Keratinocyte (primary cell): Measurements from ENCODE around the gene ANKRD23. TPM values are rescaled to one million over a fixed set of nuclear protein-coding genes. Genes with fewer than 3 reads are reported as not detected.

Source experiments
- DNase-seq: peaks from one replicate; pipeline ENCODE4 v3.0.0-alpha.2; 2011; ENCODE audit warnings: low read depth, missing footprints, low spot score
- FAIRE-seq: peaks from 2 replicates; lab custom pipeline; 2011; peaks lifted over from hg19 to GRCh38; lab: Jason Lieb, UNC
- H2AFZ ChIP-seq: 2 replicates; pipeline ENCODE4 v1.6.0; 2012; ENCODE audit warnings: low read length, control low read depth, inconsistent platforms; ENCODE audit not compliant: control insufficient read depth
- H3K27ac ChIP-seq: 2 replicates; pipeline ENCODE4 v1.5.1; 2011; ENCODE audit warnings: low read length; ENCODE audit not compliant: control insufficient read depth, insufficient read depth
- H3K27me3 ChIP-seq: 3 replicates; pipeline ENCODE4 v1.6.0; 2011; ENCODE audit warnings: low read length; ENCODE audit not compliant: control insufficient read depth, insufficient read depth; ENCODE audit errors: extremely low read depth
- H3K36me3 ChIP-seq, 2 experiments: 2 replicates in 1 of 2; 3 replicates in 1 of 2; pipeline ENCODE4 v1.5.1; 2011; ENCODE audit warnings: low read length in 2 of 2, mild to moderate bottlenecking in 1 of 2; ENCODE audit not compliant: control insufficient read depth in 2 of 2, insufficient read depth in 2 of 2; ENCODE audit errors: extremely low read depth in 1 of 2
- H3K4me1 ChIP-seq: 3 replicates; pipeline ENCODE4 v1.5.1; 2011; ENCODE audit warnings: low read length; ENCODE audit not compliant: control insufficient read depth, insufficient read depth; ENCODE audit errors: extremely low read depth
- H3K4me2 ChIP-seq: 3 replicates; pipeline ENCODE4 v1.6.0; 2011; ENCODE audit warnings: low read depth, low read length; ENCODE audit not compliant: control insufficient read depth, insufficient read depth; ENCODE audit errors: extremely low read depth
- H3K4me3 ChIP-seq, 3 experiments: fragments of 200-600 bp in 1 of 3; sonication (generic) in 1 of 3; 2 replicates in 2 of 3; 3 replicates in 1 of 3; pipeline ENCODE4 v1.5.1; 2011 to 2016; ENCODE audit warnings: low read length in 3 of 3, mild to moderate bottlenecking in 3 of 3, control low read depth in 2 of 3, inconsistent platforms in 1 of 3, low read depth in 1 of 3, mixed read lengths in 1 of 3, mixed run types in 1 of 3, moderate library complexity in 1 of 3; ENCODE audit not compliant: control insufficient read depth in 2 of 3, insufficient read depth in 2 of 3; ENCODE audit errors: extremely low read depth in 1 of 3
- H3K79me2 ChIP-seq: 2 replicates; pipeline ENCODE4 v1.6.0; 2012; ENCODE audit warnings: low read length; ENCODE audit not compliant: control insufficient read depth, insufficient read depth
- H3K9ac ChIP-seq: 3 replicates; pipeline ENCODE4 v1.6.0; 2011; ENCODE audit warnings: low read length; ENCODE audit not compliant: control insufficient read depth, insufficient read depth; ENCODE audit errors: extremely low read depth
- H3K9me1 ChIP-seq: 3 replicates; pipeline ENCODE4 v1.6.0; 2011; ENCODE audit warnings: low read length; ENCODE audit not compliant: control insufficient read depth, insufficient read depth; ENCODE audit errors: extremely low read depth
- H3K9me3 ChIP-seq: 2 replicates; pipeline ENCODE4 v1.5.1; 2012; ENCODE audit warnings: low read depth, low read length; ENCODE audit not compliant: control insufficient read depth
- H4K20me1 ChIP-seq: 3 replicates; pipeline ENCODE4 v1.6.0; 2011; ENCODE audit warnings: low read length; ENCODE audit not compliant: control insufficient read depth, insufficient read depth; ENCODE audit errors: extremely low read depth
- EZH2 ChIP-seq: IDR thresholded peaks from one replicate; pipeline ENCODE4 v1.6.1; 2012; ENCODE audit warnings: inconsistent platforms, mild to moderate bottlenecking, low read length, moderate library complexity
- dilution Hi-C: fragments of 300-500 bp; cut with MboI; formaldehyde crosslinking; loops from one replicate; pipeline ENCODE4 v1.7.0; 2020; ENCODE audit warnings: low sequenced_read_pairs; ENCODE audit not compliant: extremely low pct_ligation_motif_present
- polyA plus RNA-seq, 5 experiments: library from polyadenylated mRNA; depleted of rRNA in 3 of 5; stranded (reverse) in 3 of 5; stranded (forward) in 1 of 5; unstranded in 1 of 5; fragments of >200 nt; gene quantifications; 1 replicate in 1 of 5; 2 replicates in 3 of 5; 3 replicates in 1 of 5; pipeline versions ENCODE4 v1.2.1 to v1.2.3, GENCODE V29; 2011 to 2012; ENCODE audit warnings: missing spikeins in 2 of 5, low read depth in 1 of 5, low replicate concordance in 1 of 5
- TF ChIP-seq, protein P1 (sequence below), 3 experiments: IDR thresholded peaks in 1 of 3; conservative IDR thresholded peaks in 1 of 3; optimal IDR thresholded peaks in 1 of 3; 2 replicates in 2 of 3; 3 replicates in 1 of 3; pipeline versions ENCODE3 to v1.5.1; 2011; ENCODE audit warnings: low read length in 3 of 3, mild to moderate bottlenecking in 3 of 3, moderate library complexity in 2 of 3, control low read depth in 1 of 3, inconsistent platforms in 1 of 3; ENCODE audit not compliant: insufficient read depth in 2 of 3; ENCODE audit errors: extremely low read depth in 1 of 3

Gene ANKRD23
- polyA plus RNA-seq, 1 donor (not counting 4 experiments of a cell fraction or from before 2014, with no cell fraction given), result 1.4 TPM

DNA sequence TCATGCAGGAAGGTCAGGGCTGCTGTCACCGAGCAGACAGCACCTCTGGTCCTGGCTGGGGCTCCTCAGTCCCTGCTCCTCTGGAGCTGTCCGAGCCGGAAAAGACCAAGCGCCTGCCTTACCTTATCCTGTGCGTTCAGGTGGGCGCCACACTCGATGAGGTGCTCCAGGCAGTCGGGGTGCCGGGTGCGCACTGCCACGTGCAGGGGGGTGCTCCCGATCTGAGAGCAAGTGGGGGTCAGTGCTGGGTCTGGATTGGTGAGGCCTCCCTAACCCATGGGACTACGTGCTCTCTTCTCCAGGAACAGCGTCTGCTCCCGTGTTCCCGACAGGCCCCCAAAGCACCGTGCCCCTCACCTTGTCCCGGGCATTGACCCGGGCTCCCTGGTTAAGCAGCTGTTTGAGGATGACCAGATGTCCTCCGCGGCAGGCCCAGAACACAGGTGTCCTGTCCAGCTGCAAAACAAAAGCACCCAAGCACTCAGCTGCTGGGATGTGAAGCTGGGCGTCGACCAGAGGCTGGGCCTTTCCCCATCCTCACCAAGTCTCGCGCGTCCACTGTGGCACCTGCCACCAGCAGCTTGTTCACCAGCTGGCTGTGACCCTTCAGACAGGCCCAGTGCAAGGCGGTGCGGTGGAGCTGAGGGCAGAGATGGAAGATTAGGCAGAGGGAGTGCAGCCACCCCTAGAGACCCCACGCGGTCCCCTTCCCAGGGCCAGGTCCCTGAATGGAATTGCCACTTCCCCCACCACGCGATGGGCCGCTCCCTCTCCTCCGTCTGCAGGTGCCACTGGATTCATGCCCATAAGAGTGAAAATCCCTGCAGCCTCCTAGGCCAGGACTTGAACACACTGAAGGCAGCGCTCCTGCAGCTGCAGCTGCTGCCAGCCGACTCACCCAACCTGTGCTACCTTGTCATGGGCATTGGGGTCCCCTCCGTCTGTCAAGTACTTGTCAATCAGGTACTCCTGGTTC, 3.7 kb downstream of the ANKRD23 start:
- H3K27me3 ChIP-seq, result no peaks in the 10 kb centered on the region
- no peaks in the 10 kb centered on the region for H3K9me1 ChIP-seq
- no peak overlapping the region for H3K27ac ChIP-seq
- no peak overlapping the region for H3K4me3 ChIP-seq
- no peak overlapping the region for H3K4me2 ChIP-seq
- no peak overlapping the region for H3K9ac ChIP-seq
- FAIRE-seq (no peak), DNase-seq (no peak)
- dilution Hi-C loops, result no loop called here
- no peaks in the 10 kb centered on the region for H3K4me1 ChIP-seq
- peaks cover 0 to 2% of the 10 kb centered on the region in 2 experiments for H3K36me3 ChIP-seq
- TF ChIP-seq EZH2, result no peak
- TF ChIP-seq, protein P1, sequence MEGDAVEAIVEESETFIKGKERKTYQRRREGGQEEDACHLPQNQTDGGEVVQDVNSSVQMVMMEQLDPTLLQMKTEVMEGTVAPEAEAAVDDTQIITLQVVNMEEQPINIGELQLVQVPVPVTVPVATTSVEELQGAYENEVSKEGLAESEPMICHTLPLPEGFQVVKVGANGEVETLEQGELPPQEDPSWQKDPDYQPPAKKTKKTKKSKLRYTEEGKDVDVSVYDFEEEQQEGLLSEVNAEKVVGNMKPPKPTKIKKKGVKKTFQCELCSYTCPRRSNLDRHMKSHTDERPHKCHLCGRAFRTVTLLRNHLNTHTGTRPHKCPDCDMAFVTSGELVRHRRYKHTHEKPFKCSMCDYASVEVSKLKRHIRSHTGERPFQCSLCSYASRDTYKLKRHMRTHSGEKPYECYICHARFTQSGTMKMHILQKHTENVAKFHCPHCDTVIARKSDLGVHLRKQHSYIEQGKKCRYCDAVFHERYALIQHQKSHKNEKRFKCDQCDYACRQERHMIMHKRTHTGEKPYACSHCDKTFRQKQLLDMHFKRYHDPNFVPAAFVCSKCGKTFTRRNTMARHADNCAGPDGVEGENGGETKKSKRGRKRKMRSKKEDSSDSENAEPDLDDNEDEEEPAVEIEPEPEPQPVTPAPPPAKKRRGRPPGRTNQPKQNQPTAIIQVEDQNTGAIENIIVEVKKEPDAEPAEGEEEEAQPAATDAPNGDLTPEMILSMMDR (optimal IDR thresholded peaks at IDR 0.05 in 1 of 3, IDR thresholded peaks at IDR 0.05 in 1 of 3, conservative IDR thresholded peaks at IDR 0.05 in 1 of 3; ENCODE audit: extremely low read depth in 1 of 3, insufficient read depth in 2 of 3, low read length in 3 of 3), result no peak
- H3K9me3 ChIP-seq, result no peaks in the 10 kb centered on the region
- H4K20me1 ChIP-seq, result peaks cover 3% of the 10 kb centered on the region
- no peak overlapping the region for H2AFZ ChIP-seq
- H3K79me2 ChIP-seq, result no peaks in the 10 kb centered on the region

DNA sequence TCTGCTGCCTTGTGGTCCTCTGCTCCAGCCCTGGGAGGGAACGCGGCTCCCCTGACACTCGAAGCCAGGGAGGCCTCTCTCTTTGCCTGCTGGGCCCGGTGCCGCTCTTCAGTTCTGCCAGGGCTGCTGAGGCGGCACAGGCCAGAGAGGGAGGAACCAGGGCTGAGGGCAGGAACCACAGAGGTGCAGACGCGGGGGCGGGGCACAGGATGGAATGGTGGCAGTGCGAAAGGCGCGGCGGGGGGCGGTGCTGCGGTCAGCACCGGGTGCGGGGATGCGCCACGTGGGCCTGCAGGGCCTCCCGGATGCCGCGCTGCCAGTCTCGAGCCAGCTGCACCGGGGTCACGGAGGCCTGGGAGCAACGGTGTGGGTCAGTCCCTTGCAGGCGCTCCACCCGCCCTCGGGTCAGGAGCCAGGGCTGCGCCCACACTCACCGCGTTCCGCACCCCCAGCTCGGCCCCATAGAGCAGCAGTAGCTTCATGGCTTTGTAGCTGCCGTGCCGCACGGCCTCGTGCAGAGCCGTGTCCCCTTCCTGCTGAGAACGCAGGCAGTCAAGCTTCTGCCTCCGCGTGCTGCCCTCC, 4.4 kb downstream of the ANKRD23 start:
- no peak overlapping the region for H3K27ac ChIP-seq
- H3K9me3 ChIP-seq, result no peaks in the 10 kb centered on the region
- H3K79me2 ChIP-seq, result no peaks in the 10 kb centered on the region
- TF ChIP-seq EZH2, result no peak
- TF ChIP-seq, protein P1 (optimal IDR thresholded peaks at IDR 0.05 in 1 of 3, IDR thresholded peaks at IDR 0.05 in 1 of 3, conservative IDR thresholded peaks at IDR 0.05 in 1 of 3; ENCODE audit: extremely low read depth in 1 of 3, insufficient read depth in 2 of 3, low read length in 3 of 3), result no peak
- no peak overlapping the region for H3K9ac ChIP-seq
- DNase-seq, result no peak
- no peak for FAIRE-seq
- H3K4me2 ChIP-seq, result no peak overlapping the region
- H3K27me3 ChIP-seq, result no peaks in the 10 kb centered on the region
- no peaks in the 10 kb centered on the region for H3K9me1 ChIP-seq
- peaks cover 0 to 2% of the 10 kb centered on the region in 2 experiments for H3K36me3 ChIP-seq
- no peaks in the 10 kb centered on the region for H3K4me1 ChIP-seq
- no peak overlapping the region for H3K4me3 ChIP-seq
- dilution Hi-C loops, result no loop called here
- H2AFZ ChIP-seq, result no peak overlapping the region
- peaks cover 3% of the 10 kb centered on the region for H4K20me1 ChIP-seq
